ENCODE data around the gene LIG1. TPM values are rescaled to one million over a fixed set of nuclear protein-coding genes. Genes with fewer than 3 reads are reported as not detected.

Gene LIG1
- total RNA-seq, 1 donor from 2014 or later = 19.2 TPM

DNA sequence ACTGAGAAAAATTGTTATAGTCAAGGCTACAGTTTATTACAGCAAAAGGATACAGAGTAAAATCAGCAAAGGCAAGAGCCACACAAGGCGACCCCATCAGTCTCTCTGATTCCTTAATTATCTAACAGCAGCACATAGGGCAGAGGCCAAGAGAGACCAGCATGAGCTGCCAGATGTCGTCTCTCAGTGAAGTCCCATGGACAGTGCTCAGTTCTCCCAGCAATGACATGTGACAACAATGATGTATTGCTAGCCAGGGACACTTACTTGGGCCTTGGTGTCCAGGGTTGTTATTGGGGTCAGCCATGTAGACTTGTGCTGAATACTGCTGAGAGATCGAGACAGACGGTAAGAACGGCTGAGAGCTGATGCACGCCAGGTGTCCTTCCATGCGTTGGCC lies 22.6 kb upstream of the LIG1 start:
- Mint-ChIP-seq H3K4me3 (ENCODE audit: unreplicated experiment) (peak overlapping the region; percentile 0), H3K4me1 (ENCODE audit: low read depth, unreplicated experiment) (no peaks in the 10 kb centered on the region), H3K9me3 (ENCODE audit: unreplicated experiment) (no peaks in the 10 kb centered on the region), H3K27ac (ENCODE audit: unreplicated experiment) (no peak overlapping the region), H3K36me3 (ENCODE audit: low read depth, unreplicated experiment) (peaks cover 25% of the 10 kb centered on the region), H3K27me3 (ENCODE audit: low read depth, unreplicated experiment) (no peaks in the 10 kb centered on the region)
- H3K9me3 ChIP-seq (ENCODE audit: insufficient read depth, low read depth, low read length) = no peaks in the 10 kb centered on the region
- TF ChIP-seq, protein P1, sequence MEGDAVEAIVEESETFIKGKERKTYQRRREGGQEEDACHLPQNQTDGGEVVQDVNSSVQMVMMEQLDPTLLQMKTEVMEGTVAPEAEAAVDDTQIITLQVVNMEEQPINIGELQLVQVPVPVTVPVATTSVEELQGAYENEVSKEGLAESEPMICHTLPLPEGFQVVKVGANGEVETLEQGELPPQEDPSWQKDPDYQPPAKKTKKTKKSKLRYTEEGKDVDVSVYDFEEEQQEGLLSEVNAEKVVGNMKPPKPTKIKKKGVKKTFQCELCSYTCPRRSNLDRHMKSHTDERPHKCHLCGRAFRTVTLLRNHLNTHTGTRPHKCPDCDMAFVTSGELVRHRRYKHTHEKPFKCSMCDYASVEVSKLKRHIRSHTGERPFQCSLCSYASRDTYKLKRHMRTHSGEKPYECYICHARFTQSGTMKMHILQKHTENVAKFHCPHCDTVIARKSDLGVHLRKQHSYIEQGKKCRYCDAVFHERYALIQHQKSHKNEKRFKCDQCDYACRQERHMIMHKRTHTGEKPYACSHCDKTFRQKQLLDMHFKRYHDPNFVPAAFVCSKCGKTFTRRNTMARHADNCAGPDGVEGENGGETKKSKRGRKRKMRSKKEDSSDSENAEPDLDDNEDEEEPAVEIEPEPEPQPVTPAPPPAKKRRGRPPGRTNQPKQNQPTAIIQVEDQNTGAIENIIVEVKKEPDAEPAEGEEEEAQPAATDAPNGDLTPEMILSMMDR (IDR thresholded peaks at IDR 0.05; ENCODE audit: insufficient read depth, low read depth, low read length) = no peak
- no peak for TF ChIP-seq EZH2 (IDR thresholded peaks at IDR 0.05; ENCODE audit: insufficient read depth, low read length)
- H3K79me2 ChIP-seq (ENCODE audit: insufficient read depth, low read length) = no peaks in the 10 kb centered on the region
- no peak overlapping the region for H3K27ac ChIP-seq (ENCODE audit: low read depth, low read length)
- no peaks in the 10 kb centered on the region for H3K36me3 ChIP-seq (ENCODE audit: insufficient read depth, low read length)
- H3K4me3 ChIP-seq (ENCODE audit: insufficient read depth, low read depth, low read length) = no peak overlapping the region
- H4K20me1 ChIP-seq (ENCODE audit: insufficient read depth, low read length) = no peaks in the 10 kb centered on the region
- H3K9ac ChIP-seq (ENCODE audit: low read length) = no peak overlapping the region
- no peaks in the 10 kb centered on the region for H3K4me1 ChIP-seq (ENCODE audit: insufficient read depth, low read length)
- no peak overlapping the region for H2AFZ ChIP-seq (ENCODE audit: low read depth, low read length)
- no peak for DNase-seq (ENCODE audit: low read depth)
- H3K27me3 ChIP-seq (ENCODE audit: insufficient read depth, low read length) = no peaks in the 10 kb centered on the region
- H3K4me2 ChIP-seq (ENCODE audit: low read length) = no peak overlapping the region
- FAIRE-seq = no peak

DNA sequence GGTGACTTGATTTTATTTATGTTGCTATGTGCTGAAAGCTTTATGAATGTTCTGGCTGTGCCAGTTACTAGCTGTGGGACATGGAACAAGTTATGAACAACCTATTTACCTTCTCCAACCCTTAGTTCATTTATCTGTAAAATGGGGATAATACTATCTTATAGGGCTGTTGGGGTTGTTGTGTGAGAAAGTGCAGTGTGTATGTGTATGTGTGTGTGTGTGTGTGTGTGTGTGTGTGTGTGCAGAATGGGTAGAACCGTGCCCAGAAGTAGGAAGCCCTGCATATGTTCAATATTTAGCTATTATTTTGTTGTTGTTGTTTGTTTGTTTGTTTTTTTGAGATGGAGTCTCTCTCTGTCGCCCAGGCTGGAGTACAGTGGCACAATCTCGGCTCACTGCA lies 20.7 kb upstream of the LIG1 start:
- H3K27ac ChIP-seq (ENCODE audit: low read depth, low read length) = no peak overlapping the region
- FAIRE-seq = no peak

DNA sequence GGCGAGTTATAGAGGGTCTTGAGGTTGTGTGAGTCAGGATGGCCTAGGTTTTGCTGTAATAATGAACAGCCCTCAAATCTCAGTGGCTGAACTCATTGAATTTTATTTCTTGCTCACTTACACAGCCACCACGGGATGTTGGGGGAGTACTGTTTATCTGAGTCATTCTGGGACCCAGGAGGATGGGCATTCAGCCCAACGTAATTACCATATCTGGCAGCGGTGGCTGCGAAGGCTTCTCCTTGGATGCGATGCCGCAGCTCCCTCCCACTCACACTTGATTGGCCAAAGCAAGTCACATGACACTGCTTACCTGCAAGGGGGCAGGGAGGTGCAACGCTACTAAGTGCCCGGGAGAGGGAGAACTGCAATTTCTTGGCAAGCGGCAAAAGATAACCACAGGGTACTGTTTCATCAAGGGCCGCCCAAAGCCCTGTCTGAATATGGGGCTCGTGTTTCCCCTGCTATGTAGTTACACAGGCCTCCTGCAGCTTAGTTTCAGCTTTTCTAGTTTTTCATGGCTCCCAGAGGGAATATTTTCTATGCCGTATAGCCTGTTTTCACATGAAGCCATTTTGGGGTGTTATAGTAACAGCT lies 20.2 kb upstream of the LIG1 start:
- no peak overlapping the region for H3K27ac ChIP-seq (ENCODE audit: low read depth, low read length)
- no peak for FAIRE-seq
- DNase-seq (ENCODE audit: low read depth) = peak; percentile 94
- H3K4me1 ChIP-seq (ENCODE audit: insufficient read depth, low read length) = no peaks in the 10 kb centered on the region
- H3K4me2 ChIP-seq (ENCODE audit: low read length) = peak overlapping the region; percentile 43
- H2AFZ ChIP-seq (ENCODE audit: low read depth, low read length) = no peak overlapping the region
- H3K9ac ChIP-seq (ENCODE audit: low read length) = no peak overlapping the region
- H3K36me3 ChIP-seq (ENCODE audit: insufficient read depth, low read length) = no peaks in the 10 kb centered on the region
- no peak overlapping the region for H3K4me3 ChIP-seq (ENCODE audit: insufficient read depth, low read depth, low read length)
- no peaks in the 10 kb centered on the region for H3K9me3 ChIP-seq (ENCODE audit: insufficient read depth, low read depth, low read length)
- H3K36me3 Mint-ChIP-seq (ENCODE audit: low read depth, unreplicated experiment) = peaks cover 21% of the 10 kb centered on the region
- no peaks in the 10 kb centered on the region for H3K4me1 Mint-ChIP-seq (ENCODE audit: low read depth, unreplicated experiment)
- no peak for TF ChIP-seq EZH2 (IDR thresholded peaks at IDR 0.05; ENCODE audit: insufficient read depth, low read length)
- TF ChIP-seq, protein P1 (IDR thresholded peaks at IDR 0.05; ENCODE audit: insufficient read depth, low read depth, low read length) = peak; percentile 20
- H3K27me3 Mint-ChIP-seq (ENCODE audit: low read depth, unreplicated experiment) = no peaks in the 10 kb centered on the region
- no peak overlapping the region for H3K27ac Mint-ChIP-seq (ENCODE audit: unreplicated experiment)
- no peak overlapping the region for H3K4me3 Mint-ChIP-seq (ENCODE audit: unreplicated experiment)
- H3K9me3 Mint-ChIP-seq (ENCODE audit: unreplicated experiment) = no peaks in the 10 kb centered on the region
- H3K27me3 ChIP-seq (ENCODE audit: insufficient read depth, low read length) = no peaks in the 10 kb centered on the region
- H3K79me2 ChIP-seq (ENCODE audit: insufficient read depth, low read length) = no peaks in the 10 kb centered on the region
- no peaks in the 10 kb centered on the region for H4K20me1 ChIP-seq (ENCODE audit: insufficient read depth, low read length)

More for the DNA sequence above, 20.7 kb upstream of the LIG1 start:
- no peaks in the 10 kb centered on the region for H3K79me2 ChIP-seq (ENCODE audit: insufficient read depth, low read length)
- H3K4me3 Mint-ChIP-seq (ENCODE audit: unreplicated experiment) = no peak overlapping the region
- no peaks in the 10 kb centered on the region for H3K9me3 ChIP-seq (ENCODE audit: insufficient read depth, low read depth, low read length)
- no peak overlapping the region for H3K27ac Mint-ChIP-seq (ENCODE audit: unreplicated experiment)
- H3K4me3 ChIP-seq (ENCODE audit: insufficient read depth, low read depth, low read length) = no peak overlapping the region
- peaks cover 24% of the 10 kb centered on the region for H3K36me3 Mint-ChIP-seq (ENCODE audit: low read depth, unreplicated experiment)
- DNase-seq (ENCODE audit: low read depth) = no peak
- no peaks in the 10 kb centered on the region for H4K20me1 ChIP-seq (ENCODE audit: insufficient read depth, low read length)
- no peak overlapping the region for H2AFZ ChIP-seq (ENCODE audit: low read depth, low read length)
- no peaks in the 10 kb centered on the region for H3K4me1 Mint-ChIP-seq (ENCODE audit: low read depth, unreplicated experiment)
- H3K9me3 Mint-ChIP-seq (ENCODE audit: unreplicated experiment) = no peaks in the 10 kb centered on the region
- H3K4me1 ChIP-seq (ENCODE audit: insufficient read depth, low read length) = no peaks in the 10 kb centered on the region
- H3K36me3 ChIP-seq (ENCODE audit: insufficient read depth, low read length) = no peaks in the 10 kb centered on the region
- H3K4me2 ChIP-seq (ENCODE audit: low read length) = peak overlapping the region; percentile 43
- H3K27me3 ChIP-seq (ENCODE audit: insufficient read depth, low read length) = no peaks in the 10 kb centered on the region
- H3K27me3 Mint-ChIP-seq (ENCODE audit: low read depth, unreplicated experiment) = no peaks in the 10 kb centered on the region
- no peak for TF ChIP-seq EZH2 (IDR thresholded peaks at IDR 0.05; ENCODE audit: insufficient read depth, low read length)
- TF ChIP-seq, protein P1 (IDR thresholded peaks at IDR 0.05; ENCODE audit: insufficient read depth, low read depth, low read length) = no peak
- no peak overlapping the region for H3K9ac ChIP-seq (ENCODE audit: low read length)
